Mesothelial cell of epicardium (in vitro differentiated cells): Measurements from ENCODE around the gene CFL1. TPM values are rescaled to one million over a fixed set of nuclear protein-coding genes. Genes with fewer than 3 reads are reported as not detected.

Experiments
- DNase-seq, 2 experiments: peaks; one replicate each; pipeline ENCODE4 v3.0.0; 2021; ENCODE audit warnings: low spot score in 2 of 2; ENCODE audit not compliant: unreplicated experiment in 2 of 2
- H3K27ac Mint-ChIP-seq: 2 replicates; pipeline ENCODE4 v1.8.0; 2021; ENCODE audit warnings: mixed read lengths
- H3K27me3 Mint-ChIP-seq: 2 replicates; pipeline ENCODE4 v1.8.0; 2021; ENCODE audit warnings: low read depth, mixed read lengths
- H3K36me3 Mint-ChIP-seq: 2 replicates; pipeline ENCODE4 v1.8.0; 2021; ENCODE audit warnings: mixed read lengths
- H3K4me1 Mint-ChIP-seq: 2 replicates; pipeline ENCODE4 v1.8.0; 2021; ENCODE audit warnings: mixed read lengths
- H3K4me3 Mint-ChIP-seq: 2 replicates; pipeline ENCODE4 v1.8.0; 2021; ENCODE audit warnings: mild to moderate bottlenecking, moderate library complexity, mixed read lengths
- H3K9me3 Mint-ChIP-seq: 2 replicates; pipeline ENCODE4 v1.8.0; 2021; ENCODE audit warnings: mixed read lengths
- total RNA-seq: library from RNA; stranded (reverse); gene quantifications from 3 replicates; pipeline ENCODE4 v1.2.1, GENCODE V29; 2021
- TF ChIP-seq, protein P1 (sequence below): fragments of 200-600 bp; sonication (generic); IDR thresholded peaks from one replicate; pipeline ENCODE4 v1.5.0; 2021; ENCODE audit warnings: antibody characterized with exemption; ENCODE audit not compliant: unreplicated experiment

The CFL1 gene
- total RNA-seq, 1 donor from 2014 or later: 736 TPM

DNA sequence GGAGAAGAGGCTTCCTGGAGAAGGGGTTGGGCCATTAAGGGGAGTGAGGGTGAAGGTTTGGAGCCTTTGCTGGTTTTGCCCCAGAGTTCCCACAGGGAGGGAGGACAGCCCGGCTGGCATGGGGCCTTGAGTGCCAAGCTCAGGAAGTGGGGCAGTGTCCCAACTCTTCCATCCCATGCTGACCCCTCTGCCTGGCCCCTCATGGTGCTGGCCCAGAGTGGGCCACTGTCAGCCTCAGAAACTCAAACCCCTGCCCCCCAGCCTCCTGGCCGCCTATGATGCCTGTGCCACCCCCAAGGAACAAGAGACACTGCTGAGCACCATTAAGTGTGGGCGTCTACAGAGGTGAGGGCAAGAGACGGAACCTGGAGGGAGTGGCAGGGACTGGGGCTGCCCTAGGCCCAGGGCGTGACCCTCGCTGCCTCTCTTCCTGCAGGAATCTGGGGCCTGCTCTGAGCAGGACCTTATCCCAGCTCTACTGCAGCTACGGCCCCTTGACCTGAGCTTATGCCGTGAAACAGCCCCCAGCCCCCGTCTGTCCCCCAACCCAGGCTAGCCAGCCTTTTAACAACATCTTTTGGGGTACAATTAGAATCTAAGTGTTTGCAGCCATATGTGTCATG is 7.7 kb upstream of the CFL1 start:
- Mint-ChIP-seq H3K27ac (no peak overlapping the region), H3K27me3 (no peaks in the 10 kb centered on the region), H3K36me3 (peaks cover 21% of the 10 kb centered on the region), H3K4me1 (peaks cover 16% of the 10 kb centered on the region), H3K9me3 (no peaks in the 10 kb centered on the region), H3K4me3 (no peak overlapping the region)
- TF ChIP-seq, protein P1, sequence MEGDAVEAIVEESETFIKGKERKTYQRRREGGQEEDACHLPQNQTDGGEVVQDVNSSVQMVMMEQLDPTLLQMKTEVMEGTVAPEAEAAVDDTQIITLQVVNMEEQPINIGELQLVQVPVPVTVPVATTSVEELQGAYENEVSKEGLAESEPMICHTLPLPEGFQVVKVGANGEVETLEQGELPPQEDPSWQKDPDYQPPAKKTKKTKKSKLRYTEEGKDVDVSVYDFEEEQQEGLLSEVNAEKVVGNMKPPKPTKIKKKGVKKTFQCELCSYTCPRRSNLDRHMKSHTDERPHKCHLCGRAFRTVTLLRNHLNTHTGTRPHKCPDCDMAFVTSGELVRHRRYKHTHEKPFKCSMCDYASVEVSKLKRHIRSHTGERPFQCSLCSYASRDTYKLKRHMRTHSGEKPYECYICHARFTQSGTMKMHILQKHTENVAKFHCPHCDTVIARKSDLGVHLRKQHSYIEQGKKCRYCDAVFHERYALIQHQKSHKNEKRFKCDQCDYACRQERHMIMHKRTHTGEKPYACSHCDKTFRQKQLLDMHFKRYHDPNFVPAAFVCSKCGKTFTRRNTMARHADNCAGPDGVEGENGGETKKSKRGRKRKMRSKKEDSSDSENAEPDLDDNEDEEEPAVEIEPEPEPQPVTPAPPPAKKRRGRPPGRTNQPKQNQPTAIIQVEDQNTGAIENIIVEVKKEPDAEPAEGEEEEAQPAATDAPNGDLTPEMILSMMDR: no peak
- DNase-seq: no peak

DNA sequence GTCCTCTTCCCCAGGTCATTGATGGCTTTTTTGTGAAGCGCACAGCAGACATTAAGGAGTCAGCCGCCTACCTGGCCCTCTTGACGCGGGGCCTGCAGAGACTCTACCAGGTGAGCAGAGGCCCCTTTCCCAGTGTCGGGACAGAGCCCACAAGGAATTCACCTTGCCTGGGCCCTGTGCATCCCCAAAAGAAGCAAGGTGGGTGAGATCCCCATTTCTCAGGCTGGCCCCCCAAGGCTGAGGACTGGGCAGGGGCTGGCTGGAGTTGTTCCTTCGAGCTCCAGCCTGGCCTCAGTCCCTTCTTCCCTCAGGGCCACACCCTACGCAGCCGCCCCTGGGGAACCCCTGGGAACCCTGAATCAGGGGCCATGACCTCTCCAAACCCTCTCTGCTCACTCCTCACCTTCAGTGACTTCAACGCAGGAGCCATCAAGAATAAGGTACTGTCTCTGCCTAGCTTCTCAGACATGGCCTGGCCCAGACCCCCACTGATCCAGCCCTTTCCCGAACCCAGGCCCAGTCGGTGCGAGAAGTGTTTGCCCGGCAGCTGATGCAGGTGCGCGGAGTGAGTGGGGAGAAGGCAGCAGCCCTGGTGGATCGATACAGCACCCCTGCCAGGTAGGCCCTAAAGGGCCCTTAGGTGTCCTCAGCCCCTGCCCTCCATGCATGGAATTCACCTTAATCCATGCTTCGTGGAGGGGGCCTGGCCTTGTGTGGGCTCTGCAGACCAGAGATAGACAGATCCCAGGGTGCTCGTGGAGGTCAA is 6.9 kb upstream of the CFL1 start:
- H3K4me3 Mint-ChIP-seq: no peak overlapping the region
- no peaks in the 10 kb centered on the region for H3K27me3 Mint-ChIP-seq
- peaks cover 15% of the 10 kb centered on the region for H3K4me1 Mint-ChIP-seq
- TF ChIP-seq, protein P1: no peak
- peaks cover 21% of the 10 kb centered on the region for H3K36me3 Mint-ChIP-seq
- H3K27ac Mint-ChIP-seq: peak overlapping the region; percentile 67
- DNase-seq: no peak
- H3K9me3 Mint-ChIP-seq: no peaks in the 10 kb centered on the region

DNA sequence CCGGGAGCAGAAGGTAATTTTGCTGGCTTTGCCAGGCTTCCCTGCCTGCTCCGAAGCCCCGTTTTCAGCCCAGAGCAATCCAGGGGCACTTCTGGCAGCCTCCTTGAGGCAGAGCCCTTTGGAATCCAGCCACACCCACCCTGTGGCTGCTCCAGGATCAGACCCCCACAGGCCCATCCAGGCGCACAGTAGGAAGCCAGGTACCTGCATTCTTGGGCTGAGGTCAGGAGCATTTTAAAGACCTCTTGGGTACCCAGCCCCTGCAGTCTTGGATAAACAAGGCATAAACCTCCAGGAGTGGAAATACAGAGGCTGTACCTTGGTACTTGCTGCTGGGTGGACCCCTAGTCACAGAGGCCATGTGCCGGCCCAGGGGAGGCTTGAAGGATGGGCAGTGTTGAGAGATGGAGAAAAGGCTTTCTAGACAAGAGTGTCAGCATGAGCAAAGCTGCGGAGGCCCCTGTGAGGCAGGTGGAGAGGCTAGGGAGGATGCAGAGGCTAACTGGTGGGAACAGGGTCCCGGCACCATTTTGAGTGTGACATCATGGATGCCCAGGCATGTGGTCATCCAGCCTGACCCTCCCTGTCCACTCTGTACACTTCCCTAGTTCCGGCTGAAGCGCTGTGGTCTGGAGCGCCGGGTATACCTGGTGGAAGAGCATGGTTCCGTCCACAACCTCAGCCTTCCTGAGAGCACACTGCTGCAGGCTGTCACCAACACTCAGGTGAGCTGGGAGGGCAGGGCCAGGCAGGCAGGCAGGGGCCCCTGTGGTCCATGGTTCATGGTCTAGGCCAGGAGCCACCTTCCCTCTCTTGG is 6.1 kb upstream of the CFL1 start:
- Mint-ChIP-seq H3K4me3 (no peak overlapping the region), H3K9me3 (no peaks in the 10 kb centered on the region)

DNA sequence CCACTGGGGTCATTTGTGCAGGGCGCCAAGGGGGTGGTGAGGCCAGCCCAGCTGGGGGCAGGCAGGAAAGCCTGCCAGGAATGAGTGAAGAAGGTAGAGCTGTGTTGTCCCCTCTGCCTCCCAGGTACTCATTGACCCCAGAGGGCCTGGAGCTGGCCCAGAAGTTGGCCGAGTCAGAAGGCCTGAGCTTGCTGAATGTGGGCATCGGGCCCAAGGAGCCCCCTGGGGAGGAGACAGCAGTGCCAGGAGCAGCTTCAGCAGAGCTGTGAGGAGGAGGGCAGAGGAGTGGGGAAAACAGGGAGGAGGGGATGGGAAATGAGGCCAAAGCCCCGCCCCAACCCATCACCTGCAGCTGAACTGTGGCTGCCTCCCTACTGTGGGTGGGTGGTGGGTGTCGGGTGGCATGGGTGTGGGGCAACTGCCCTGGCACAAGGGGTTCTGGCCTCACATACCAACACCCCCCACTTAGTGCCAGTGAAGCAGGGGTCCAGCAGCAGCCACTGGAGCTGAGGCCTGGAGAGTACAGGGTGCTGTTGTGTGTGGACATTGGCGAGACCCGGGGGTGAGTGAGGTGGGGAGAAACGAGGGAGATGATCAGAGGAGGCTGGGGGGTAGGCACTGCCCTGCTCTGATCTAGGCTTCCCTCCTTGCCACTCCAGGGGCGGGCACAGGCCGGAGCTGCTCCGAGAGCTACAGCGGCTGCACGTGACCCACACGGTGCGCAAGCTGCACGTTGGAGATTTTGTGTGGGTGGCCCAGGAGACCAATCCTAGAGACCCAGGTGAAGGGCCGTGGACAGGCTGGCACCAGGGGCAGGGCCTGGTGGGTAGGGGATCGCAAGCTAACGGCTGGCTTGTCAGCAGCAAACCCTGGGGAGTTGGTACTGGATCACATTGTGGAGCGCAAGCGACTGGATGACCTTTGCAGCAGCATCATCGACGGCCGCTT is 5.2 kb upstream of the CFL1 start:
- DNase-seq: no peak
- TF ChIP-seq, protein P1: no peak
- H3K27me3 Mint-ChIP-seq: no peaks in the 10 kb centered on the region
- H3K9me3 Mint-ChIP-seq: no peaks in the 10 kb centered on the region
- H3K36me3 Mint-ChIP-seq: peaks cover 16% of the 10 kb centered on the region
- no peak overlapping the region for H3K4me3 Mint-ChIP-seq
- H3K27ac Mint-ChIP-seq: peak overlapping the region; percentile 34
- H3K4me1 Mint-ChIP-seq: peaks cover 25% of the 10 kb centered on the region

More for the DNA sequence above, 6.1 kb upstream of the CFL1 start:
- Mint-ChIP-seq H3K36me3 (peaks cover 16% of the 10 kb centered on the region), H3K4me1 (peaks cover 17% of the 10 kb centered on the region), H3K27ac (no peak overlapping the region), H3K27me3 (no peaks in the 10 kb centered on the region)
- no peak for DNase-seq
- TF ChIP-seq, protein P1: no peak

DNA sequence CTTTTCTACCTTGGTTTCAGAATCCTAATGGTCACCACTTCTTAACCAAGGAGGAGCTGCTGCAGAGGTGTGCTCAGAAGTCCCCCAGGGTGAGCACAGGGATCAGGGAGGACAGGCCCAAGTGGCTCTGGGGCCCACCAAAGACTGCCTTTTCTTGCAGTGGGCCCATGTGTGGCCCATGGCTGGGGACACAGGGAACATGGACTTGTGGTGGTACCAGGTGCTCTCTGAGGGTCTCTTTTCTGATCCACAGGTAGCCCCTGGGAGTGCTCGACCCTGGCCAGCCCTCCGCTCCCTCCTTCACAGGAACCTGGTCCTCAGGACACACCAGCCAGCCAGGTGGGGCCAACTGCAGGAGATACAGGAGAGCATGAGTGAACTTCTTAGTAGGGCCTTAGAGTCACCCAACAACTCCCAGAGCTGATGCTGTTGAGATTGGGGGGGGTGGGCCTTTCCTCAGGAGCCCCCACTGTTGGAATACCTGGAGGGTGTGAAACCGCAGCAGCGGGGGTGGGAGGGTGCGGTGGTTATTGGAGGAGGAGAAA is 4.3 kb upstream of the CFL1 start:
- peaks cover 11% of the 10 kb centered on the region for H3K36me3 Mint-ChIP-seq
- peak overlapping the region; percentile 45 for H3K4me3 Mint-ChIP-seq
- no peak for DNase-seq
- peaks cover 26% of the 10 kb centered on the region for H3K4me1 Mint-ChIP-seq
- H3K27me3 Mint-ChIP-seq: no peaks in the 10 kb centered on the region
- peak overlapping the region; percentile 34 for H3K27ac Mint-ChIP-seq
- H3K9me3 Mint-ChIP-seq: no peaks in the 10 kb centered on the region
- TF ChIP-seq, protein P1: no peak
